ENCODE results near the gene SCAI. TPM values are rescaled to one million over a fixed set of nuclear protein-coding genes. Genes with fewer than 3 reads are reported as not detected.
"Not testable (repeated sequence)": the region's sequence is repeated elsewhere in the genome, so short reads cannot be mapped to it uniquely, and the experiment has no call there.

Gene SCAI
- total and polyA plus RNA-seq, 7 donors: 0.39 to 5.2 (median 1.8) TPM

GRCh38 chr9:124968238-124968637 is 175.1 kb downstream of the SCAI start:
- Histone ChIP-seq H3K27me3 (ENCODE audit: insufficient read depth in 3 of 3, low read length in 2 of 3) (no peaks in the 10 kb centered on the region), H3K36me3 (ENCODE audit: insufficient read depth in 1 of 2, low read depth in 1 of 2) (peaks cover 0 to 35% of the 10 kb centered on the region in 2 donors), H3K9me3 (no peaks in the 10 kb centered on the region), H3K27ac (no peak overlapping the region), H3K4me1 (no peaks in the 10 kb centered on the region), H3K4me3 (no peak overlapping the region)
- DNase-seq (no peak), ATAC-seq (no peak)
- TF ChIP-seq, protein P1, sequence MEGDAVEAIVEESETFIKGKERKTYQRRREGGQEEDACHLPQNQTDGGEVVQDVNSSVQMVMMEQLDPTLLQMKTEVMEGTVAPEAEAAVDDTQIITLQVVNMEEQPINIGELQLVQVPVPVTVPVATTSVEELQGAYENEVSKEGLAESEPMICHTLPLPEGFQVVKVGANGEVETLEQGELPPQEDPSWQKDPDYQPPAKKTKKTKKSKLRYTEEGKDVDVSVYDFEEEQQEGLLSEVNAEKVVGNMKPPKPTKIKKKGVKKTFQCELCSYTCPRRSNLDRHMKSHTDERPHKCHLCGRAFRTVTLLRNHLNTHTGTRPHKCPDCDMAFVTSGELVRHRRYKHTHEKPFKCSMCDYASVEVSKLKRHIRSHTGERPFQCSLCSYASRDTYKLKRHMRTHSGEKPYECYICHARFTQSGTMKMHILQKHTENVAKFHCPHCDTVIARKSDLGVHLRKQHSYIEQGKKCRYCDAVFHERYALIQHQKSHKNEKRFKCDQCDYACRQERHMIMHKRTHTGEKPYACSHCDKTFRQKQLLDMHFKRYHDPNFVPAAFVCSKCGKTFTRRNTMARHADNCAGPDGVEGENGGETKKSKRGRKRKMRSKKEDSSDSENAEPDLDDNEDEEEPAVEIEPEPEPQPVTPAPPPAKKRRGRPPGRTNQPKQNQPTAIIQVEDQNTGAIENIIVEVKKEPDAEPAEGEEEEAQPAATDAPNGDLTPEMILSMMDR (IDR thresholded peaks at IDR 0.05): no peak
- WGBS, 3 donors: 90 to 97% (median 93%) methylated on average over 9 of the region's 9 CpGs
- intact Hi-C loops (cut with DNase I): no loop called here

DNA sequence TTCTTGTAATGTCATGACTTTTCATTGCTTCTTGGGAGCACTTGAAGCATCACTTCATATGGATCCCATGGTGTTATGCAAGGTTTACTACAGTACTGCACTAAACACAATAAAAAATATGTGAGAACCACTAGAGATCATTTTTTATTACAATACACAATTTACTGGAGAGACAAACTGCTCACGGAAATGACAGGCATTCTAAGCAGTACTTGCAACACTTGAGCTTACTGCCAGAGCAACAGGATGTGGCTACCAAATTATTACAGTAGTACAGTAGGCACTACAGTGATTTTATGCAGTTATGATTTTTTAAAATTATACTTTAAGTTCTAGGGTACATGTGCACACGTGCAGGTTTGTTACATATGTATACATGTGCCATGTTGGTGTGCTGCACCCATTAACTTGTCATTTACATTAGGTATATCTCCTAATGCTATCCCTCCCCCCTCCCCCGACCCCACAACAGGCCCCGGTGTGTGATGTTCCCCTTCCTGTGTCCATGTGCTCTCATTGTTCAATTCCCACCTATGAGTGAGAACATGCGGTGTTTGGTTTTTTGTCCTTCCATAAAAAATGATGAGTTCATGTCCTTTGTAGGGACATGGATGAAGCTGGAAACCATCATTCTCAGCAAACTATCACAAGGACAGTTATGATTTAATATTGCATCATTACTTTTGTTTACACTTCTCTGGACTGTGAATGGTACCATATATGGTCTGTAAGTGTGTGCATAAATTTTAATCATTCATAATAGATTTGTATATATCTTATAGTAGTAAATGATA is 177.4 kb downstream of the SCAI start:
- H3K4me3 ChIP-seq; ATAC-seq; H3K27me3 ChIP-seq (ENCODE audit: insufficient read depth in 3 of 3, low read length in 2 of 3); intact Hi-C loops (cut with DNase I); H3K4me1 ChIP-seq; H3K9me3 ChIP-seq; H3K27ac ChIP-seq; DNase-seq: not testable (repeated sequence)
- WGBS, 3 donors: 75 to 89% (median 79%) methylated on average over 5 of the region's 5 CpGs
- H3K36me3 ChIP-seq (ENCODE audit: insufficient read depth in 1 of 2, low read depth in 1 of 2): peaks cover 0 to 22% of the 10 kb centered on the region in 2 donors

DNA sequence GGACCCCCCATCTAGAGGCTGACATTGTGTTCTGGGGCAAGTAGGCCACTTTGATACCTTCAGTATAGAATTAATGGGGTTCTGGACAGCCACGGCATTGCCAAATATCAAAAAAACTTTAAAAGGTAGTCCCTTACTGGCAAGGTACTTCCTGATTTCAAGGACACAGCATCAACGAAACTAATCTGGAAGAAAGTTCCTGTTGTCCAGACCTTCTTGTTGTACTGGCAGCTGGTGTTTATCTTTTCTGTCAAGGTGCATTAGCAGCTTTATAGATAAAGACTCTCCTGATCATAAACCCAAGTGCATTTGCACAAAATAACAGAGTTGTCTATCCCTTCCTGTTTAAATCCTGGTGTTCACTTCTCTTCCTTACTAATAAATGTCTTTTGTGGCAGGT is 178.7 kb downstream of the SCAI start:
- no peak overlapping the region for H3K4me3 ChIP-seq
- intact Hi-C loops (cut with DNase I): no loop called here
- H3K36me3 ChIP-seq (ENCODE audit: insufficient read depth in 1 of 2, low read depth in 1 of 2): peaks cover 0 to 8% of the 10 kb centered on the region in 2 donors
- TF ChIP-seq, protein P1 (IDR thresholded peaks at IDR 0.05): no peak
- H3K4me1 ChIP-seq: no peaks in the 10 kb centered on the region
- H3K9me3 ChIP-seq: no peaks in the 10 kb centered on the region
- no peak for ATAC-seq
- H3K27me3 ChIP-seq (ENCODE audit: insufficient read depth in 3 of 3, low read length in 2 of 3): no peaks in the 10 kb centered on the region
- no peak for DNase-seq
- WGBS, 3 donors: 77 to 89% (median 83%) methylated on average over 2 of the region's 2 CpGs
- no peak overlapping the region for H3K27ac ChIP-seq

DNA sequence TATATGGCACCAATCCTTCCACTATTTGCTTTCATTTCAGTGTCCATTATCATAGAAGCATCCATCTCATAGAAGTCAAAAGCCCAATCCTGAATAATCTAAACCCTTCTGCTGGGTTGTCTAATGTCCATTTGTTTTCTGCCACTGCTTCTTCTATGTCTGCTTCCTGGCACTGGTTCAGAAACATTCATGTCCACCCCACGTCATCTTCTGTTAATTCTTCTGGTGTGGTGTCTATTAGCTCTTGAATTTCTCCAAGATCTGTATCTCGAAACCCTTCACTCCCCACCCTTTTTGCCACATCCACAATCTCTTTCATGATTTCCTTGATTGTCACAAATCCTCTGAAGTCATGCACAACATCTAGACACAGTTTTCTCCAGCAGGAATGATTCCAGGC is 179.3 kb downstream of the SCAI start:
- intact Hi-C loops (cut with DNase I): no loop called here
- Histone ChIP-seq H3K4me3 (no peak overlapping the region), H3K27ac (no peak overlapping the region), H3K4me1 (no peaks in the 10 kb centered on the region), H3K36me3 (ENCODE audit: insufficient read depth in 1 of 2, low read depth in 1 of 2) (peaks cover 0 to 7% of the 10 kb centered on the region in 2 donors), H3K27me3 (ENCODE audit: insufficient read depth in 3 of 3, low read length in 2 of 3) (no peaks in the 10 kb centered on the region), H3K9me3 (no peaks in the 10 kb centered on the region)
- DNase-seq (no peak), ATAC-seq (no peak)
- 58 to 83% (median 76%) methylated on average over 2 of the region's 2 CpGs for WGBS, 3 donors
- TF ChIP-seq, protein P1 (IDR thresholded peaks at IDR 0.05): no peak

DNA sequence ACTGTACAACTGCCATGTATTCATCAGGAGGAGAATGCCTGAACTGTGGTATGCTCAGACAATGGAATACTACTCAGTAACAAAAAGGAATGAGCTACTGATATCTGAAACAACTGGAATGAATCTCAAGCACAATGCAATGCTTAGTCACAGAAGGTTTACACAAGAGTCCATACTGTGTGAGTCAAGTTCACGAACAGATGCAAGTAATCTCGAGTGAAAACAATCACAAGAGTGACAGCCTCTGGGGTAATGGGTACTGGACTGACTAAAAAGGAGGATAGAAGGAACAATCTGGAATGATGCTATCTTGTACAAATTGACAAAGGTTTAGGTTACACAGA is 182.9 kb downstream of the SCAI start:
- H3K27me3 ChIP-seq (ENCODE audit: insufficient read depth in 3 of 3, low read length in 2 of 3): no peaks in the 10 kb centered on the region
- H3K9me3 ChIP-seq: no peaks in the 10 kb centered on the region
- intact Hi-C loops (cut with DNase I): no loop called here
- 89 to 96% (median 93%) methylated on average over 2 of the region's 2 CpGs for WGBS, 3 donors
- H3K4me1 ChIP-seq: no peaks in the 10 kb centered on the region
- no peaks in the 10 kb centered on the region for H3K36me3 ChIP-seq (ENCODE audit: insufficient read depth in 1 of 2, low read depth in 1 of 2)
- no peak overlapping the region for H3K27ac ChIP-seq
- TF ChIP-seq, protein P1 (IDR thresholded peaks at IDR 0.05): no peak
- DNase-seq (no peak), ATAC-seq (no peak)
- no peak overlapping the region for H3K4me3 ChIP-seq

GRCh38 chr9:124959671-124960408 is 183.5 kb downstream of the SCAI start:
- H3K27me3 ChIP-seq (ENCODE audit: insufficient read depth in 3 of 3, low read length in 2 of 3); H3K4me1 ChIP-seq; H3K4me3 ChIP-seq; H3K27ac ChIP-seq; DNase-seq; H3K36me3 ChIP-seq (ENCODE audit: insufficient read depth in 1 of 2, low read depth in 1 of 2); intact Hi-C loops (cut with DNase I); ATAC-seq; H3K9me3 ChIP-seq: not testable (repeated sequence)
- WGBS, 3 donors: 94 to 97% (median 97%) methylated on average over 9 of the region's 9 CpGs

Data from psoas muscle (tissue), 8 donors.